K562 (cell line): ENCODE results near the gene PPP1R12C. TPM values are rescaled to one million over a fixed set of nuclear protein-coding genes. Genes with fewer than 3 reads are reported as not detected.

Source experiments
- CHCHD3 ChIP-seq: fragments of 250-450 bp; sonication (Bioruptor Pico); IDR thresholded peaks from 2 replicates; pipeline ENCODE4 v2.1.2; 2022; ENCODE audit warnings: mild to moderate bottlenecking
- CTCF ChIP-seq, 3 experiments: IDR thresholded peaks in 2 of 3; conservative IDR thresholded peaks in 1 of 3; 2 replicates each; pipeline ENCODE4 v1.5.1; 2011 to 2012; ENCODE audit warnings: low read length in 3 of 3, mild to moderate bottlenecking in 3 of 3, control low read depth in 2 of 3, improper control_type of control experiment in 1 of 3, inconsistent platforms in 1 of 3, low read depth in 1 of 3, mixed read lengths in 1 of 3, moderate library complexity in 1 of 3; ENCODE audit not compliant: insufficient read depth in 2 of 3
- GABPA ChIP-seq: fragments of 200-800 bp; sonication (Bioruptor generic); conservative IDR thresholded peaks from 2 replicates; pipeline ENCODE4 v1.6.1; 2016; ENCODE audit warnings: low read depth, missing genetic modification characterization, missing compliant biosample characterization
- LARP7 ChIP-seq: fragments of 450-650 bp; IDR thresholded peaks from 2 replicates; pipeline ENCODE4 v1.6.1; 2016
- MEIS2 ChIP-seq: fragments of 450-650 bp; IDR thresholded peaks from 2 replicates; pipeline ENCODE4 v1.6.1; 2014; ENCODE audit warnings: mild to moderate bottlenecking; ENCODE audit not compliant: partially characterized antibody
- NBN ChIP-seq: fragments of 450-650 bp; IDR thresholded peaks from 2 replicates; pipeline ENCODE4 v1.6.1; 2016; ENCODE audit warnings: low read depth, mild to moderate bottlenecking
- RBM14 ChIP-seq: fragments of 200-400 bp; formaldehyde crosslinking; IDR thresholded peaks from 2 replicates; pipeline ENCODE4 v1.6.1; 2018; ENCODE audit warnings: low read depth, mild to moderate bottlenecking, low read length, moderate library complexity, borderline replicate concordance; ENCODE audit not compliant: insufficient read depth
- SFPQ ChIP-seq: fragments of 200-400 bp; formaldehyde crosslinking; IDR thresholded peaks from 2 replicates; pipeline ENCODE4 v1.6.1; 2017; ENCODE audit warnings: mild to moderate bottlenecking, low read depth, low read length, moderate library complexity
- SRSF3 ChIP-seq: fragments of 200-400 bp; formaldehyde crosslinking; IDR thresholded peaks from 2 replicates; pipeline ENCODE4 v1.6.1; 2016; ENCODE audit warnings: mild to moderate bottlenecking, low read length, moderate library complexity; ENCODE audit not compliant: insufficient read depth
- THRAP3 ChIP-seq: fragments of 450-650 bp; IDR thresholded peaks from 2 replicates; pipeline ENCODE4 v1.6.1; 2016; ENCODE audit warnings: mild to moderate bottlenecking, inconsistent platforms, borderline replicate concordance
- ZBTB5 ChIP-seq: fragments of 450-650 bp; IDR thresholded peaks from 2 replicates; pipeline ENCODE4 v1.6.1; 2017; ENCODE audit warnings: antibody characterized with exemption
- ZFP91 ChIP-seq: sonication (generic); formaldehyde crosslinking; IDR thresholded peaks from 2 replicates; pipeline ENCODE4 v1.8.0; 2022; ENCODE audit warnings: mild to moderate bottlenecking, missing genetic modification reagents
- ZNF165 ChIP-seq: fragments of 250-450 bp; sonication (Bioruptor Pico); IDR thresholded peaks from 2 replicates; pipeline ENCODE4 v1.4.0; 2020; ENCODE audit warnings: borderline replicate concordance
- ZNF3 ChIP-seq: fragments of 250-450 bp; sonication (Bioruptor Pico); IDR thresholded peaks from 2 replicates; pipeline ENCODE4 v1.5.0; 2021; ENCODE audit warnings: mild to moderate bottlenecking, moderate library complexity
- polyA plus RNA-seq, 8 experiments: library from polyadenylated mRNA; depleted of rRNA in 4 of 8; stranded (reverse) in 5 of 8; unstranded in 3 of 8; fragments of >200 nt; fragmentation: Nextera tagmentation in 2 of 8; fragmentation: Illumina TruSeq in 1 of 8; extraction: Ambion mirVana in 2 of 8; extraction: Trizol in 1 of 8; gene quantifications; 2 replicates each; pipeline versions ENCODE4 v1.2.1 to v1.2.3, GENCODE V29; 2011 to 2014; ENCODE audit warnings: inconsistent platforms in 1 of 8, missing spikeins in 1 of 8
- total RNA-seq, 7 experiments: library from RNA; depleted of rRNA in 6 of 7; stranded (reverse); fragments of >200 nt in 6 of 7; fragmentation: Illumina TruSeq in 2 of 7; extraction: Trizol in 2 of 7; gene quantifications; 2 replicates each; pipeline versions ENCODE4 v1.2.1 to v1.2.3, GENCODE V29; 2011 to 2021; ENCODE audit warnings: low replicate concordance in 1 of 7

The PPP1R12C gene
- total and polyA plus RNA-seq, 9 of the 15 experiments (the other 6 are each of a cell fraction or from before 2014, with no cell fraction given): 1.8 to 136 (median 33.7) TPM

GRCh38 chr19:55080121-55080967 lies 37.1 kb downstream of the PPP1R12C start (continued):
- TF ChIP-seq SFPQ (no peak), MEIS2 (peak; percentile 78), GABPA (peak; percentile 61; the same call in 1 of the 2 replicates), NBN (peak; percentile 77), CTCF (IDR thresholded peaks at IDR 0.05 in 2 of 3, conservative IDR thresholded peaks at IDR 0.05 in 1 of 3; ENCODE audit: insufficient read depth in 2 of 3, low read depth in 1 of 3, low read length in 3 of 3) (peak in 1 of 3 experiments; percentile 12; a peak in 1 of 6 replicates), LARP7 (peak; percentile 86), ZFP91 (0 out of 2 replicates have a peak, but pooled peaks have one; percentile 42), RBM14 (0 out of 2 replicates have a peak, but pooled peaks have one; percentile 24), ZNF3 (no peak), CHCHD3 (no peak), SRSF3 (no peak), THRAP3 (no peak), ZBTB5 (0 out of 2 replicates have a peak, but pooled peaks have one; percentile 32), ZNF165 (CRISPR knock-in tag) (0 out of 2 replicates have a peak, but pooled peaks have one; percentile 1)
